ENCODE data around the gene SEMA4A. TPM values are rescaled to one million over a fixed set of nuclear protein-coding genes. Genes with fewer than 3 reads are reported as not detected.

Gene SEMA4A
- total and polyA plus RNA-seq, 9 of the 15 experiments (the other 6 are each of a cell fraction or from before 2014, with no cell fraction given), result 0.04 to 1.7 (median 0.45) TPM

- CTCF ChIA-PET (ENCODE audit: low intra/inter-chr PET ratio), result interaction anchor here (0.6 kb wide), 1 partner anchor 121 kb away, joined by 7 read pairs; no protein-coding TSS in a partner anchor
Measured at GRCh38 chr1:156217871-156218270, 64.5 kb downstream of the SEMA4A start.

More at GRCh38 chr1:156217871-156218270, 64.5 kb downstream of the SEMA4A start:
- BruUV-seq (replicated peaks), result no TSS peak
- H2AFZ ChIP-seq (ENCODE audit: low read depth, low read length), result no peak overlapping the region
- H4K20me1 ChIP-seq (replicated peaks; ENCODE audit: control insufficient read depth, insufficient read depth, low read length), result no peaks in the 10 kb centered on the region
- H3K4me1 ChIP-seq (replicated peaks in 1 of 2; ENCODE audit: control insufficient read depth in 2 of 2, insufficient read depth in 2 of 2, low read length in 2 of 2), result peaks cover 7 to 11% of the 10 kb centered on the region in 2 experiments; a peak in 4 of 5 replicates
- intact Hi-C loops (cut with micrococcal nuclease) (no loop called here), in situ Hi-C loops (cut with MboI) (no loop called here)
- H3K4me2 ChIP-seq (ENCODE audit: insufficient read depth, low read length), result no peak overlapping the region
- H3K27me3 ChIP-seq (ENCODE audit: control insufficient read depth in 2 of 2, insufficient read depth in 2 of 2, low read length in 2 of 2), result no peaks in the 10 kb centered on the region
- WGBS (ENCODE audit: insufficient coverage, low coverage, missing lambda C conversion rate), result 45% methylated on average over 2 of the region's 2 CpGs
- DNase-seq (ENCODE audit: extremely low read depth in 1 of 4, low spot score in 3 of 4), result no peak
- no peak for FAIRE-seq
- no peak overlapping the region for H3K9ac ChIP-seq (ENCODE audit: insufficient read depth in 1 of 2, low read depth in 2 of 2, low read length in 2 of 2)
- no peak for ATAC-seq
- no peaks in the 10 kb centered on the region for H3K9me1 ChIP-seq (ENCODE audit: control insufficient read depth, insufficient read depth, low read length)
- TF ChIP-seq STAT5A (IDR thresholded peaks at IDR 0.05; ENCODE audit: borderline replicate concordance, low read length), result no peak
- no peak for TF ChIP-seq ZZZ3 (IDR thresholded peaks at IDR 0.05)
- no peak for TF ChIP-seq KLF10 (CRISPR knock-in tag; IDR thresholded peaks at IDR 0.05)
- no peak for TF ChIP-seq HNRNPLL (IDR thresholded peaks at IDR 0.05; ENCODE audit: low read depth, low read length, poor library complexity, severe bottlenecking)
- no peak for TF ChIP-seq MBD2 (IDR thresholded peaks at IDR 0.05; ENCODE audit: borderline replicate concordance, low read depth)
- TF ChIP-seq ATF4 (CRISPR knock-in tag; IDR thresholded peaks at IDR 0.05), result no peak
- TF ChIP-seq GABPB2 (CRISPR knock-in tag; conservative IDR thresholded peaks at IDR 0.05), result no peak
- TF ChIP-seq PKNOX1 (IDR thresholded peaks at IDR 0.05), result no peak
- TF ChIP-seq ZNF589 (CRISPR knock-in tag; IDR thresholded peaks at IDR 0.05; ENCODE audit: low read depth), result no peak
- TF ChIP-seq ZNF274 (IDR thresholded peaks at IDR 0.05; ENCODE audit: borderline replicate concordance, low read depth, low read length), result no peak
- H3K9me3 ChIP-seq (replicated peaks; ENCODE audit: control insufficient read depth, insufficient read depth, low read depth, low read length), result no peaks in the 10 kb centered on the region; the same call in 1 of the 2 replicates
- H3K36me3 ChIP-seq (ENCODE audit: control insufficient read depth, insufficient read depth, low read length), result peaks cover 40% of the 10 kb centered on the region; the same call in 2 of the 3 replicates
- H3K27ac ChIP-seq (ENCODE audit: extremely low read depth, low read depth, low read length), result no peak overlapping the region
- no peak overlapping the region for H3K4me3 ChIP-seq
- peaks cover 31% of the 10 kb centered on the region for H3K79me2 ChIP-seq (ENCODE audit: control insufficient read depth, insufficient read depth, low read length)
- POLR2A ChIA-PET, result interaction anchor here (0.7 to 0.9 kb wide), 2 partner anchors 24 to 44 kb away, joined by 3 to 4 read pairs; partner anchors contain the start of gene SLC25A44
